Dendritic cell treated with granulocyte-macrophage colony-stimulating factor and Interleukin-4, amounts not matched to agents 40 ng/mL and 50 ng/mL, for 4 days (primary cell): Measurements from ENCODE around the gene HELZ2.

ENCODE experiments used
- H3K27ac Mint-ChIP-seq: one replicate; pipeline ENCODE4 v1.8.0; 2022; ENCODE audit warnings: mild to moderate bottlenecking, mixed read lengths
- H3K27me3 Mint-ChIP-seq: one replicate; pipeline ENCODE4 v1.8.0; 2022; ENCODE audit warnings: mild to moderate bottlenecking, mixed read lengths
- H3K36me3 Mint-ChIP-seq: one replicate; pipeline ENCODE4 v1.8.0; 2022; ENCODE audit warnings: low read depth, mixed read lengths
- H3K4me1 Mint-ChIP-seq: one replicate; pipeline ENCODE4 v1.8.0; 2022; ENCODE audit warnings: low read depth, mixed read lengths
- H3K4me3 Mint-ChIP-seq: one replicate; pipeline ENCODE4 v1.8.0; 2022; ENCODE audit warnings: mild to moderate bottlenecking, moderate library complexity, mixed read lengths
- H3K9me3 Mint-ChIP-seq: one replicate; pipeline ENCODE4 v1.8.0; 2022; ENCODE audit warnings: mixed read lengths
- intact Hi-C: fragments of 100-400 bp; cut with micrococcal nuclease; formaldehyde crosslinking; loops from one replicate; pipeline ENCODE4 v1.15.0; 2022

The HELZ2 gene

GRCh38 chr20:63591147-63591533, 17.1 kb upstream of the HELZ2 start:
- Mint-ChIP-seq H3K36me3 (peaks cover 91% of the 10 kb centered on the region), H3K4me1 (peaks cover 18% of the 10 kb centered on the region), H3K27me3 (peaks cover under 1% of the 10 kb centered on the region), H3K9me3 (no peaks in the 10 kb centered on the region), H3K27ac (no peak overlapping the region), H3K4me3 (no peak overlapping the region)
- intact Hi-C loops, result no loop called here

- no peaks in the 10 kb centered on the region for H3K9me3 Mint-ChIP-seq
- H3K27me3 Mint-ChIP-seq, result peaks cover 7% of the 10 kb centered on the region
- H3K36me3 Mint-ChIP-seq, result peaks cover 90% of the 10 kb centered on the region
- H3K4me1 Mint-ChIP-seq, result peaks cover 18% of the 10 kb centered on the region
- no peak overlapping the region for H3K4me3 Mint-ChIP-seq
- intact Hi-C loops, result no loop called here
- no peak overlapping the region for H3K27ac Mint-ChIP-seq
These were observed 16.4 kb upstream of the HELZ2 start for GRCh38 chr20:63590218-63591146.

GRCh38 chr20:63589261-63590217, 15.5 kb upstream of the HELZ2 start:
- Mint-ChIP-seq H3K4me1 (peaks cover 18% of the 10 kb centered on the region), H3K36me3 (peaks cover 81% of the 10 kb centered on the region), H3K9me3 (no peaks in the 10 kb centered on the region), H3K27me3 (peaks cover 7% of the 10 kb centered on the region), H3K27ac (peak overlapping the region; percentile 85), H3K4me3 (no peak overlapping the region)
- intact Hi-C loops, result no loop called here

GRCh38 chr20:63588641-63589041, 14.6 kb upstream of the HELZ2 start:
- H3K9me3 Mint-ChIP-seq, result no peaks in the 10 kb centered on the region
- intact Hi-C loops, result no loop called here
- peak overlapping the region; percentile 85 for H3K27ac Mint-ChIP-seq
- H3K27me3 Mint-ChIP-seq, result peaks cover 12% of the 10 kb centered on the region
- no peak overlapping the region for H3K4me3 Mint-ChIP-seq
- H3K4me1 Mint-ChIP-seq, result peaks cover 18% of the 10 kb centered on the region
- peaks cover 72% of the 10 kb centered on the region for H3K36me3 Mint-ChIP-seq

GRCh38 chr20:63587776-63588591, 13.9 kb upstream of the HELZ2 start:
- H3K4me1 Mint-ChIP-seq, result peaks cover 18% of the 10 kb centered on the region
- intact Hi-C loops, result no loop called here
- H3K9me3 Mint-ChIP-seq, result no peaks in the 10 kb centered on the region
- H3K36me3 Mint-ChIP-seq, result peaks cover 65% of the 10 kb centered on the region
- H3K27me3 Mint-ChIP-seq, result peaks cover 15% of the 10 kb centered on the region
- H3K27ac Mint-ChIP-seq, result peak overlapping the region; percentile 85
- H3K4me3 Mint-ChIP-seq, result peak overlapping the region; percentile 38

- Mint-ChIP-seq H3K9me3 (no peaks in the 10 kb centered on the region), H3K27me3 (peaks cover 22% of the 10 kb centered on the region), H3K36me3 (peaks cover 58% of the 10 kb centered on the region), H3K27ac (peak overlapping the region; percentile 85), H3K4me1 (peaks cover 18% of the 10 kb centered on the region), H3K4me3 (peak overlapping the region; percentile 50)
- intact Hi-C loops, result no loop called here
These were observed 13.2 kb upstream of the HELZ2 start for GRCh38 chr20:63587256-63587655.

GRCh38 chr20:63586797-63587196, 12.8 kb upstream of the HELZ2 start:
- Mint-ChIP-seq H3K4me3 (no peak overlapping the region), H3K27me3 (peaks cover 22% of the 10 kb centered on the region), H3K9me3 (no peaks in the 10 kb centered on the region), H3K4me1 (peaks cover 18% of the 10 kb centered on the region), H3K27ac (peak overlapping the region; percentile 85), H3K36me3 (peaks cover 53% of the 10 kb centered on the region)
- intact Hi-C loops, result no loop called here

GRCh38 chr20:63585616-63586565, 11.9 kb upstream of the HELZ2 start:
- H3K27ac Mint-ChIP-seq, result no peak overlapping the region
- peaks cover 30% of the 10 kb centered on the region for H3K27me3 Mint-ChIP-seq
- H3K36me3 Mint-ChIP-seq, result peaks cover 44% of the 10 kb centered on the region
- H3K9me3 Mint-ChIP-seq, result no peaks in the 10 kb centered on the region
- no peak overlapping the region for H3K4me3 Mint-ChIP-seq
- peaks cover 18% of the 10 kb centered on the region for H3K4me1 Mint-ChIP-seq
- intact Hi-C loops, result no loop called here

- H3K27ac Mint-ChIP-seq, result no peak overlapping the region
- no peak overlapping the region for H3K4me3 Mint-ChIP-seq
- H3K36me3 Mint-ChIP-seq, result peaks cover 16% of the 10 kb centered on the region
- intact Hi-C loops, result no loop called here
- peaks cover 20% of the 10 kb centered on the region for H3K4me1 Mint-ChIP-seq
- no peaks in the 10 kb centered on the region for H3K9me3 Mint-ChIP-seq
- peaks cover 63% of the 10 kb centered on the region for H3K27me3 Mint-ChIP-seq
These were observed 8.5 kb upstream of the HELZ2 start for GRCh38 chr20:63582382-63583063.

GRCh38 chr20:63580796-63581461, 6.9 kb upstream of the HELZ2 start:
- H3K27me3 Mint-ChIP-seq, result peaks cover 75% of the 10 kb centered on the region
- no peaks in the 10 kb centered on the region for H3K9me3 Mint-ChIP-seq
- no peak overlapping the region for H3K27ac Mint-ChIP-seq
- H3K36me3 Mint-ChIP-seq, result peaks cover 4% of the 10 kb centered on the region
- H3K4me3 Mint-ChIP-seq, result no peak overlapping the region
- intact Hi-C loops, result no loop called here
- H3K4me1 Mint-ChIP-seq, result peaks cover 14% of the 10 kb centered on the region

GRCh38 chr20:63579017-63579694, 5.1 kb upstream of the HELZ2 start:
- Mint-ChIP-seq H3K27ac (no peak overlapping the region), H3K36me3 (no peaks in the 10 kb centered on the region), H3K9me3 (no peaks in the 10 kb centered on the region), H3K4me3 (peak overlapping the region; percentile 17), H3K27me3 (peaks cover 80% of the 10 kb centered on the region), H3K4me1 (peaks cover 14% of the 10 kb centered on the region)
- intact Hi-C loops, result no loop called here
